Body of pancreas (tissue), 4 donors: ENCODE measurements around the gene PRR23A. TPM values are rescaled to one million over a fixed set of nuclear protein-coding genes. Genes with fewer than 3 reads are reported as not detected.

Experiments used
- ATAC-seq: fragments of 150-250 bp; one replicate; pipeline ENCODE4 v1.9.1; 2016
- DNase-seq, 4 donors: peaks; one replicate each; pipeline ENCODE4 v3.0.0-alpha.2; 2019
- H3K27ac ChIP-seq, 4 donors: fragments of 200-600 bp; sonication (generic); 1 replicate in 3 of 4; 2 replicates in 1 of 4; pipeline versions ENCODE4 v1.5.1 to v1.6.1; 2016 to 2019; ENCODE audit warnings: mild to moderate bottlenecking in 1 of 4, mixed read lengths in 1 of 4, moderate library complexity in 1 of 4
- H3K27me3 ChIP-seq, 2 donors: fragments of 200-600 bp; sonication (generic); one replicate each; pipeline ENCODE4 v1.6.0; 2016; ENCODE audit warnings: mild to moderate bottlenecking in 1 of 2
- H3K36me3 ChIP-seq, 2 donors: fragments of 200-600 bp; sonication (generic); replicated peaks in 1 of 2; 2 replicates each; pipeline ENCODE4 v1.5.1; 2016; ENCODE audit warnings: low read depth in 2 of 2; ENCODE audit not compliant: insufficient read depth in 1 of 2
- H3K4me1 ChIP-seq: fragments of 200-600 bp; sonication (generic); one replicate; pipeline ENCODE4 v1.6.0; 2016
- H3K4me3 ChIP-seq, 2 donors: fragments of 200-600 bp; sonication (generic); 1 replicate in 1 of 2; 2 replicates in 1 of 2; pipeline ENCODE4 v1.5.1; 2016 to 2019
- H3K9me3 ChIP-seq, 3 donors: fragments of 200-600 bp; sonication (generic); 1 replicate in 2 of 3; 2 replicates in 1 of 3; pipeline ENCODE4 v1.5.1; 2016
- CTCF ChIP-seq, 7 experiments: fragments of 450-650 bp in 4 of 7; fragments of 200-600 bp in 3 of 7; sonication (generic) in 3 of 7; IDR thresholded peaks; one replicate each; pipeline ENCODE4 v1.5.1; 2016 to 2019; ENCODE audit warnings: antibody characterized with exemption in 7 of 7
- POLR2A ChIP-seq, 3 donors: fragments of 450-650 bp; IDR thresholded peaks; one replicate each; pipeline ENCODE4 v1.6.1; 2016; ENCODE audit warnings: antibody characterized with exemption in 3 of 3, mild to moderate bottlenecking in 2 of 3
- WGBS, 2 donors: methylation state at CpG; one replicate each; pipeline ENCODE4 v1.1.5; 2017; 5-methylcytosine and 5-hydroxymethylcytosine counted together
- intact Hi-C: fragments of 100-400 bp; cut with DNase I; formaldehyde crosslinking; loops from one replicate; pipeline ENCODE4 v1.15.1; 2023
- total RNA-seq, 2 donors: library from RNA; depleted of rRNA; stranded (reverse); fragments of >200 nt; gene quantifications; one replicate each; pipeline ENCODE4 v1.1.0, GENCODE V29; 2016

Gene PRR23A
- not detected for total RNA-seq

GRCh38 chr3:139006051-139006716 lies at the start of gene PRR23A:
TSS of gene PRR23A (minus strand) at chr3:139006268. CDS start at chr3:139006268, 0 bp downstream.
- 48 to 73% methylated on average over 35 to 58 of the region's 60 CpGs for WGBS, 2 donors
- no peak for TF ChIP-seq POLR2A (IDR thresholded peaks at IDR 0.05)
- no peak for TF ChIP-seq CTCF (IDR thresholded peaks at IDR 0.05)
- ATAC-seq: no peak
- no peaks in the 10 kb centered on the region for H3K9me3 ChIP-seq
- intact Hi-C loops: no loop called here
- no peaks in the 10 kb centered on the region for H3K4me1 ChIP-seq
- H3K36me3 ChIP-seq: no peaks in the 10 kb centered on the region
- no peak within 1 kb of the TSS for H3K4me3 ChIP-seq
- no peaks in the 10 kb centered on the region for H3K27me3 ChIP-seq
- H3K27ac ChIP-seq: no peak within 1 kb of the TSS
- no peak for DNase-seq

- Histone ChIP-seq H3K4me3 (no peak overlapping the region), H3K9me3 (no peaks in the 10 kb centered on the region), H3K36me3 (no peaks in the 10 kb centered on the region), H3K27ac (no peak overlapping the region), H3K27me3 (no peaks in the 10 kb centered on the region), H3K4me1 (no peaks in the 10 kb centered on the region)
- no peak for TF ChIP-seq CTCF (IDR thresholded peaks at IDR 0.05)
- TF ChIP-seq POLR2A (IDR thresholded peaks at IDR 0.05): no peak
- DNase-seq (no peak), ATAC-seq (no peak)
- intact Hi-C loops: no loop called here
- WGBS, 2 donors: 83 to 87% methylated on average over 2 of the region's 2 CpGs
Observed at GRCh38 chr3:139052802-139053600, 46.9 kb upstream of the PRR23A start.

GRCh38 chr3:139044366-139045210 lies 38.5 kb upstream of the PRR23A start, which contains the start of gene PRR23C:
TSS of gene PRR23C (minus strand) at chr3:139044892. CDS start at chr3:139044620, 272 bp downstream.
- ATAC-seq: no peak
- H3K36me3 ChIP-seq: no peaks in the 10 kb centered on the region
- no peaks in the 10 kb centered on the region for H3K27me3 ChIP-seq
- peaks cover 0 to 11% (median 0%) of the 10 kb centered on the region in 3 donors for H3K9me3 ChIP-seq
- WGBS, 2 donors: 43 to 45% methylated on average over 23 to 58 of the region's 77 CpGs
- H3K27ac ChIP-seq: no peak within 1 kb of the TSS
- no peak within 1 kb of the TSS for H3K4me3 ChIP-seq
- intact Hi-C loops: no loop called here
- no peaks in the 10 kb centered on the region for H3K4me1 ChIP-seq
- TF ChIP-seq POLR2A (IDR thresholded peaks at IDR 0.05) (no peak), CTCF (IDR thresholded peaks at IDR 0.05) (no peak)
- no peak for DNase-seq

- Histone ChIP-seq H3K36me3 (no peaks in the 10 kb centered on the region), H3K27me3 (no peaks in the 10 kb centered on the region), H3K27ac (no peak overlapping the region), H3K4me3 (no peak overlapping the region), H3K9me3 (peaks cover 0 to 11% (median 0%) of the 10 kb centered on the region in 3 donors), H3K4me1 (no peaks in the 10 kb centered on the region)
- intact Hi-C loops: no loop called here
- 70 to 80% methylated on average over 29 to 50 of the region's 50 CpGs for WGBS, 2 donors
- no peak for TF ChIP-seq POLR2A (IDR thresholded peaks at IDR 0.05)
- no peak for TF ChIP-seq CTCF (IDR thresholded peaks at IDR 0.05)
- DNase-seq: no peak
- ATAC-seq: no peak
Observed at GRCh38 chr3:139043554-139044365, 37.7 kb upstream of the PRR23A start.
